ENCODE data around the gene BHLHE23. TPM values are rescaled to one million over a fixed set of nuclear protein-coding genes. Genes with fewer than 3 reads are reported as not detected.

The BHLHE23 gene
- total RNA-seq, 1 experiment from 2014 or later = not detected

DNA sequence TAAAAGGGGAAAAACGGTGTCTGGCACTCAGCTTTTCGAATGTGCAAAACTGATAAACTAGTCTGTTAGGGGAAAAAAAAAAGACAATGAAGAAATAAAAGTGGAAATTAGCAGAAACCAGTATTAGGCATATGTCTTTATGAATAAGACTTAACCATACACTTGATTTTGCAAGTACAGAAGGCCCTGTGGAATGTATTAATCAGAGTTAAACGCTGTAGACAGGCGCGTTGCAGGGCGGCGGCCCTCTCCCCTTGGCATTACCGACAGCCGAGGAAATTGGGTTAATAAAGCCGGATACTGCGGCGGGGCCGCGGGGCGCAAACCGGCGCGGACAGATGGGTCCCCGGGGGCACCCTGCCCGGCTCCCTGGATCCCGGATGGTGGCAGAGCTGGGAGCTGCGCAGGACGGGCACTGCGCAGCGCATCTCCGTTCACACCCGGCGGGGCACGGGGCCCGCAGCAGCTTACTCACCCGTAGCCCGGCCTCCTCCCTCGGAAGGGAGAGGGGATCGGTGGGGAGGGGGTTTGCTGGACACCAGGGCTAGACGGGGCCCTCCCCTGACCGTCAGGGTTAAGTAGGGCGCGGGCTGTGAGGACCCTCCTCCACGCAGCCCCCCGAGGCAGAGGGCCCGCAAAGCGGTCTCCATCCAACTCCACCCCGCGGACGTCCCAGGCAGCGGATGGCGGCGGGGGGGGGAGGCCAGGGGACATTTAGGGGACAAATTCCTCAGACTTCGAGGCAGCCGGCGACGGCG is 2.0 kb downstream of the BHLHE23 start:
- no peak for DNase-seq
- no TSS peak for BruUV-seq (replicated peaks)
- TF ChIP-seq, protein P1, sequence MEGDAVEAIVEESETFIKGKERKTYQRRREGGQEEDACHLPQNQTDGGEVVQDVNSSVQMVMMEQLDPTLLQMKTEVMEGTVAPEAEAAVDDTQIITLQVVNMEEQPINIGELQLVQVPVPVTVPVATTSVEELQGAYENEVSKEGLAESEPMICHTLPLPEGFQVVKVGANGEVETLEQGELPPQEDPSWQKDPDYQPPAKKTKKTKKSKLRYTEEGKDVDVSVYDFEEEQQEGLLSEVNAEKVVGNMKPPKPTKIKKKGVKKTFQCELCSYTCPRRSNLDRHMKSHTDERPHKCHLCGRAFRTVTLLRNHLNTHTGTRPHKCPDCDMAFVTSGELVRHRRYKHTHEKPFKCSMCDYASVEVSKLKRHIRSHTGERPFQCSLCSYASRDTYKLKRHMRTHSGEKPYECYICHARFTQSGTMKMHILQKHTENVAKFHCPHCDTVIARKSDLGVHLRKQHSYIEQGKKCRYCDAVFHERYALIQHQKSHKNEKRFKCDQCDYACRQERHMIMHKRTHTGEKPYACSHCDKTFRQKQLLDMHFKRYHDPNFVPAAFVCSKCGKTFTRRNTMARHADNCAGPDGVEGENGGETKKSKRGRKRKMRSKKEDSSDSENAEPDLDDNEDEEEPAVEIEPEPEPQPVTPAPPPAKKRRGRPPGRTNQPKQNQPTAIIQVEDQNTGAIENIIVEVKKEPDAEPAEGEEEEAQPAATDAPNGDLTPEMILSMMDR (IDR thresholded peaks at IDR 0.05; ENCODE audit: unreplicated experiment) = no peak
- Mint-ChIP-seq H3K9me3 (ENCODE audit: low read depth, unreplicated experiment) (no peaks in the 10 kb centered on the region), H3K27me3 (ENCODE audit: unreplicated experiment) (peaks cover 96% of the 10 kb centered on the region), H3K4me1 (ENCODE audit: low read depth, unreplicated experiment) (peaks cover 13% of the 10 kb centered on the region), H3K27ac (ENCODE audit: unreplicated experiment) (no peak overlapping the region), H3K4me3 (ENCODE audit: low read depth, unreplicated experiment) (no peak overlapping the region), H3K36me3 (ENCODE audit: insufficient read depth, unreplicated experiment) (no peaks in the 10 kb centered on the region)
- CTCF ChIA-PET = interaction anchor here (0.9 kb wide), 1 partner anchor 13 kb away, joined by 5 read pairs; no protein-coding TSS in a partner anchor
- intact Hi-C loops (cut with micrococcal nuclease; ENCODE audit: unreplicated experiment) = no loop called here

DNA sequence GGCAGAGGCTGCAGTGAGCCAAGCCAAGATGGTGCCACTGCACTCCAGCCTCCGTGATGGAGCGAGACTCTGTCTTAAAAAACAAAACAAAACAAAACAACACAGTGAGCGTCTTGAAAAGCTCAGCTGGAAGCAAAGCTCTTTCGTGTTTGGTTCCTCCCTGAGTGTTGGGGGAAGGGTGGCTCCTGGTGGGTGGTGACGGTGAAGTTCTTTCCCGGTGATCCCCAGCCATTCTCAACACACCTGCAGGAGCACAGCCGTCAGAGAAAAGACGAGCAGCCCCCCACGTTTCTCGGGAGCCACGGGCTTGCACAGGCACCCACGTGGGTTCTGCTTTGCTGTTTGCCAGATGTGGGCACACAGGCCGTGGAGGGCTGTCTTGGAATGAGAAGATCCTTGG is 3.2 kb downstream of the BHLHE23 start:
- Mint-ChIP-seq H3K36me3 (ENCODE audit: insufficient read depth, unreplicated experiment) (no peaks in the 10 kb centered on the region), H3K27ac (ENCODE audit: unreplicated experiment) (no peak overlapping the region), H3K4me1 (ENCODE audit: low read depth, unreplicated experiment) (peaks cover 7% of the 10 kb centered on the region), H3K27me3 (ENCODE audit: unreplicated experiment) (peaks cover 96% of the 10 kb centered on the region), H3K4me3 (ENCODE audit: low read depth, unreplicated experiment) (no peak overlapping the region), H3K9me3 (ENCODE audit: low read depth, unreplicated experiment) (no peaks in the 10 kb centered on the region)
- DNase-seq = no peak
- CTCF ChIA-PET = interaction anchor here (0.9 kb wide), 1 partner anchor 12 kb away, joined by 5 read pairs; no protein-coding TSS in a partner anchor
- intact Hi-C loops (cut with micrococcal nuclease; ENCODE audit: unreplicated experiment) = no loop called here
- BruUV-seq (replicated peaks) = no TSS peak
- TF ChIP-seq, protein P1 (IDR thresholded peaks at IDR 0.05; ENCODE audit: unreplicated experiment) = no peak

DNA sequence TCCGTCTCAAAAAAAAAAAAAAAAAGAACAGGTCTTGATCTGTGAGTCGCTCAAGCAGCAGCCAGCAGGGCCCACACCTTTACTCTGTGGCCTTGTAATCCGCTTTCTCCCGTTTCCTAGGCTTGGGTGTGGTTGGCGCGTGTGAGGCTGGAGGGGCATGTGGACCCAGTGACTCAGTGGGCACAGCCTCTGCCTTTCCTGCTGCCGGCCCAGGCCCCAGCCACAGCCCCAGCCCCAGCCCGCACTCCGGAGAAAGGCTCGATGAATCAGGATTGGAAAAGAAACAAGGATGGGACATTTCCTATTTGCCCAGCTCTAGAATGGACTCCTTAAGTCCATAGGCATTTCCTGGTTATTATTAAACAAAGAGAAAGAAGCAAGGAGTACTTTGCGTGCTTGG is 4.3 kb downstream of the BHLHE23 start:
- Mint-ChIP-seq H3K9me3 (ENCODE audit: low read depth, unreplicated experiment) (no peaks in the 10 kb centered on the region), H3K36me3 (ENCODE audit: insufficient read depth, unreplicated experiment) (no peaks in the 10 kb centered on the region), H3K27ac (ENCODE audit: unreplicated experiment) (no peak overlapping the region), H3K4me3 (ENCODE audit: low read depth, unreplicated experiment) (no peak overlapping the region), H3K4me1 (ENCODE audit: low read depth, unreplicated experiment) (peaks cover 6% of the 10 kb centered on the region), H3K27me3 (ENCODE audit: unreplicated experiment) (peaks cover 96% of the 10 kb centered on the region)
- intact Hi-C loops (cut with micrococcal nuclease; ENCODE audit: unreplicated experiment) = no loop called here
- no peak for DNase-seq
- TF ChIP-seq, protein P1 (IDR thresholded peaks at IDR 0.05; ENCODE audit: unreplicated experiment) = no peak
- no TSS peak for BruUV-seq (replicated peaks)
- CTCF ChIA-PET = interaction anchor here (0.7 to 0.8 kb wide), 2 partner anchors 38 to 197 kb away, joined by 3 to 7 read pairs; no protein-coding TSS in a partner anchor

DNA sequence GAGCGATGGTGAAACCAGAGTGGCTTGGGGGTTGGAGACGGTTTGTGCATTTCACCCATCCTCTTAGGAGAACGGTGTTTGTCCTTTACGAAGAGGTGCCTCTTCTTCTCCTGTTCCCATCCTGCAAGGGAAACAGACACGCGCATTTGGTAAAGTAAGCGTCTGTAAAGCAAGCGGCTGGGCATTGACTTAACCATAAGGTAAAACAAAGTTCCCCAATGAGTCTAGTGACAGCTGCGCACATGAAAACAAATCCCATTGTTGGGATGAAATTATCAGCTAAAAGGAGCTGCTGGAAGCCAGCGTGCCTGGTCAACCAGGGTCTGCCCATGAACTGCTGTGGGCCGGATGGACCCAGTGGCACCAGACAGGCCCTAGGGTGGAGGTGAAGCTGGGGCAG is 5.8 kb downstream of the BHLHE23 start:
- H3K9me3 Mint-ChIP-seq (ENCODE audit: low read depth, unreplicated experiment) = no peaks in the 10 kb centered on the region
- CTCF ChIA-PET = no interaction called here
- no peak overlapping the region for H3K27ac Mint-ChIP-seq (ENCODE audit: unreplicated experiment)
- H3K4me3 Mint-ChIP-seq (ENCODE audit: low read depth, unreplicated experiment) = no peak overlapping the region
- no peaks in the 10 kb centered on the region for H3K36me3 Mint-ChIP-seq (ENCODE audit: insufficient read depth, unreplicated experiment)
- no peak for DNase-seq
- TF ChIP-seq, protein P1 (IDR thresholded peaks at IDR 0.05; ENCODE audit: unreplicated experiment) = no peak
- intact Hi-C loops (cut with micrococcal nuclease; ENCODE audit: unreplicated experiment) = no loop called here
- H3K27me3 Mint-ChIP-seq (ENCODE audit: unreplicated experiment) = peaks cover 100% of the 10 kb centered on the region
- H3K4me1 Mint-ChIP-seq (ENCODE audit: low read depth, unreplicated experiment) = peaks cover 7% of the 10 kb centered on the region
- BruUV-seq (replicated peaks) = no TSS peak
